NCI-H510A treated with DMSO at 0.1 percent for 48 hours (cell line): Measurements from ENCODE around the gene LIN7B.
A peak's percentile ranks its signal among the peaks of the same experiment; 100 is the strongest.

Experiments used
- DNase-seq: peaks from one replicate; lab custom pipeline; 2025; lab: John Stamatoyannopoulos, UW

The LIN7B gene

DNA sequence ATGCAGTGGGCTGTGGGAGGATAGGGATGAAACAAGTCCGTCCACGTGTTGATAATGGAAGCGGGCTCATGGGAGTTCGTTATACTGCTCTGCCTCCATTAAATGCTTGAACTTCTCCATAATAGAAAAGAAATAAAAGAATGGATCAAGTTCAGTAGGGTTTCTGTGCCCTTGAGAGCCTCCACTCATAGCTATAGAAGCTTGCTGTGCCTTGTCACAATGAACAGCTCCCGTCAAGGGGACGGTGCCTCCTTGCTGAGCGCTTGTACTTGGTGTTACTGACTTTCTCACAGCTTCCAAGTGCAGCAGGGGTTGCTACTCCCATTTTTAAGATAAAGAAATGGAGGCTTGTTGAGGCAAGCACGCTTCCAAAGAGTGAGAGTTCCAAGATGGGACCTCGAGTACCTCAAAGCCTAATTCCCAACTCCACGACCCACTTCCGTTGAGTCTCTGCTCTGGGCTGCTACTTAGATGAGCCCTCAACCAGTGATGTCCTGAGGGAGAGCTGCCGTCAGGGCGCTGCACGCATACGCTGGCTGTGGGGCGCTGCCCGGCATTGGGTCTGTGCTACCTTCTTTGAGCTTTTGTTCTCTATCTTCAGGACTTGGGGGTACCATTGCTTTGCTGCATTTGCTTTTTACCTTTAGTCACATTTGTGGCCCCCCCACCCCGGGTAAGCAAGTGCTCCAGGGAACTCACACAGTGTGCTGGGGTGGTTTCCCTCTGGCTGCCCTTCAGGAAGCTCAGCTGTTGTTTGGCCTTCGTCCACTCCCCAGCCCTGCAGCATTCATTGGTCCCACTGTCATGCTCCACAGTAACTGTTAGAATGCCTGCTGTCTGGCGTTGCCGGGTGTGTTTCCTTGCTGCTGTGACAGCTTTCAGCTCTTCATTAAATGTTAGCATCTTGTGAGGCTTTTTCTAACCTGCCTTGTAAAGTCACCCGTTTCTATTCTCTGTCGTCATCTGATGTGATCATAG lies 19.4 kb upstream of the LIN7B start:
- no peak for DNase-seq

DNA sequence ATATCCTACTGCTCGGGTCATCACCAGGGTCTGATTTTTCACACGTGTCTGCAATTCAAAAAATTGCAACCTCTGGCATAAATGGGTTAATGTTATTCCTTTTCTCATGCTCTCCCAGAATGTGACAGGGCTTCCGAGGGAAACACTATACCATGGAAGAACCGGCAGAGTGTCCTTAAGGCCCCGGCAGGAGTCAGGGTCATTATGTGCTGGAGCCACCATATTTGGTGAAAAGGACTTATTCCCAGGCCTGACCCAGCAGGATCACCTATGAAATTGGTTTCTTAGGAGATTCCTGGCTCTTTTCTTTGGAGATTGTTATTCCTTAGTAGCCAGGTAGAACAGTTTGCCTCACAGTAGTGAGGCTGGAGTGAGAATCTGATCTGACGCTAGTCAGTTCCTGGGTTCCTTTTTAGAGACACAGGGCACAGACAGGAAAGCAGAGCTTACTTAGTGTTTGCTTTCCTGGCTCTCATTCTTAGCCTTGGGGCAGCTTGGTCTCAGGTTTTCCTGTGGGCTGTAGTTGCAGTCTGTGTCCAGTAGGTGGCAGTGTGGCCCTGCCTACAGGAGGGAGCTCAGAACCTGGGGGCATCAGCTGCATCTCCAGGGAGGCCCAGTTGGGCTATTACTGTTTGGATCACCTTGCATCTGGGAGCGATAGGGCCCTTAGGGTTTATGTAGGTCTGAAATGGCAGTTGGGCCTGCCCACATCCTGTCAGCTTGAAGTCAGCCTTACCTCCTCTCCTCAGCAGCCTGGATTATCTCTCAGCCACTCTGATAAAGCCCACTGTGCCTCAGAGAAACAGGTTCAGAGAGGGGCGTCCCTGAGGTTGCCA lies 16.5 kb upstream of the LIN7B start:
- DNase-seq = peak; percentile 70

DNA sequence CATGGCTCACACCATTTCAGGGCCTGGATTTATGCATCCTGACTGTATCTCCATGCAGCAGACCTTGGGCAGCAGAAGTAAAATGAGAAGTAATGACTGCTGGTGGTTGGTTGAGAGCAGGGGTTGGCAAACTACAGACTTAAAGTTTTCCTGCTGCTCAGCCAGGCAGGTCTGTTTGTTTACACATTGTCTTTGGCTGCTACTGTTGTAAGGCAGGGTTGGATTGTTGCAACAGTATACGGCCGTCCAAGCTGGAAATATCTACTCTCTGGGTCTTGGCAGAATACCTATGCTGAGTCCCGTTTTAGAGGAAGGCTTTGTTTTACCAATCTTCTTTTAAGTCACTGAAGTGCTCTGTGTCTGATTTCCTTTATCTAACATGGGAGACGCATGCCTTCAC lies 15.4 kb upstream of the LIN7B start:
- no peak for DNase-seq

DNA sequence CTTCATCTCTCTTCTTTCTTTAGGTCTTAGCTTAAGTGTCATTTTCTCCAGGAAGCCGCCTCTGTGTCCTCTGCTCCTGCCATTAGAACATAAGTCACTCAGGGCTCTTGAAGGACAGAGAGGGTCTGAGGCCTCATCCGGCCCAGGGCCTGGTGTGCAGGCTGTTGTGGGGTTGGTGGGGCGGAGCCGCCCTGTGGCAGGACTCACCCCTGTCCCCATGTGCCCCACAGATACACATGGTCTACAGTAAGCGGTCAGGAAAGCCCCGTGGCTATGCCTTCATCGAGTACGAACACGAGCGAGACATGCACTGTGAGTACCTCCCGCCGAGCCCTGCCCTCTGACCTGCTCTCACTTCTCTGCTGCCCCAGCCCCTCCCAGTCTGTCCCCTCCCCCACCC lies 13.0 kb upstream of the LIN7B start:
- DNase-seq = no peak

DNA sequence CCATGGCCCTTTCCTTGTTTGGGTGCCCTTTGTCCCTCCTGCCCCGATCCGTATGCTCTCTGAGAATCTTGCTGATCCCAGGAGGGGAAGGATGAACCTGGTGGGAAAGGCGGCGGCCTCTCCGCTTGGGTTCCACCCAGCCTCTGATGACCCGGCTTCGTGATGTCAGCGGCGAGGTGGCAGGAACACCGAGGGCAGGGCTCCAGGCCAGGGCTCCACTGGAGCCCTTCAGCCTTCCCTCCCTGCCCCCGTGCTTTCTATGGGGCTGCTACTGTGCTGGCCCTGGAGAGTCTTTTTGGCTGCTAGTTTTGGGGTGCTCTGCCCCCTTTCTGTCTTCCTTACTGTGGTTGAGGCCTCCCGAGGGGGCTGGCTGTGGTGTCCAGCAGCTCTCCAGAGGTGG lies 11.9 kb upstream of the LIN7B start:
- DNase-seq = no peak

DNA sequence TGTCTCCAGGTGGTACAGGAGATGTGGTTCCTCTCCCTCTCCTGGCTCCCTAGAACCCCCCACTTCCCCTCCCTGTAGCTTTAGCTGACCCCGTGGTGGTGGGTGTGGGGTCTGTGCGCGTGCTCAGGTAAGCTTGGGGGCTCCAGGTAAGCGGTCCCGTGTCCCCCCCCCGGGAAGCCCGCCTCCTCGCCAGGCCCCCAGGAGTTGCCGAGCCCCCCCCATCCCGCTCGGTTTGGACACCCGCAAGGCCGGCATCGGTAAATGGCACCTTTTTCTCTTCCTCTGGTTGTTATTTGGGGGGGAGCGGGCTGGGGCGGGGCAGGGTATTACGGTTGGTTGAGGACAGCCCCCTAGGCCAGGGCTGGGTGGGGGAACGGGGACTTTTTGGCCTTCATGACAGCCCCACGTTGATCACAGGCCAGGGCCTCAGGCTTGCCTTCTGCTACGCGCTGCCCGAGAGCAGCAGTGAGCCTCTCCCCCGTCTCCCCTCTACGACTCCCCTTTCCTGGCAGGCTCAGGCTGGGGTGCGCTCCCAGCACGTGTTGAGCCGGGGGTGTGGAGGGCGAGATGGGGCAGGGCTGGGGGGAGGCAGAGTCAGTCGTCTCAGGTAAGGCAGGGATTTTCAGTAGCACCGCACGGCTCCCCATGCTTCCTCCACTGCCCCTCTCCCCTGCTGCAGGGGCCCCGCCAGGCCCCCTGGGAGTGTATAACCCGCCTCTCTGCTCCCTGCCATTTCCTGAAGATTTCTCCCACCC lies 10.7 kb upstream of the LIN7B start:
- no peak for DNase-seq

DNA sequence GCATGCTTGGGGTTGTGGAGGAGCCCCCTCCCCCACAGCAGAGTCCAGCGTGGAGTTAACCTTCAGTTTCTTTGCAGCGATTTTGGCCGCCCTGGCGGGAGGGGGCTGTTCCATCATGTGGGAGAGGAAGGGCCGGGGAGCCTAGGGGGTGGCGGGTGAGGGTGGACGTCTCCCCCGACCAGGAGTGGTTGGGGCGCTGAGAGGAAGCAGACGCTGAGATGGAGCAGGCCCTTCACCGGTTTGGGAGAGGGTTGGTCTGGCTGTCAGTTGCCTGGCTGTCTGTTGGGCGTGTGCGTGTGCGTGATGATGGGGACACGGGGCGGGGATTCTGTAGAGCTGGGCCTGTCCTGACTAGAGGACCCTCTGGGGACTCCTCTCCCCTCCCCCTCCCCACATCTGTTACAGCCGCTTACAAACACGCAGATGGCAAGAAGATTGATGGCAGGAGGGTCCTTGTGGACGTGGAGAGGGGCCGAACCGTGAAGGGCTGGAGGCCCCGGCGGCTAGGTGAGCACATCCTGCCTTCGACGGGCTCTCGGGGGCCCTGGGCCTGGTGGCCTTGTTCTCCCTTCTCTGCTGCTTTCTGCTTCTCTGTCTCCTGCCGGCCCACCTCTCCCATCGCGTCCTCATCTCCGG lies 9.8 kb upstream of the LIN7B start:
- DNase-seq = no peak

DNA sequence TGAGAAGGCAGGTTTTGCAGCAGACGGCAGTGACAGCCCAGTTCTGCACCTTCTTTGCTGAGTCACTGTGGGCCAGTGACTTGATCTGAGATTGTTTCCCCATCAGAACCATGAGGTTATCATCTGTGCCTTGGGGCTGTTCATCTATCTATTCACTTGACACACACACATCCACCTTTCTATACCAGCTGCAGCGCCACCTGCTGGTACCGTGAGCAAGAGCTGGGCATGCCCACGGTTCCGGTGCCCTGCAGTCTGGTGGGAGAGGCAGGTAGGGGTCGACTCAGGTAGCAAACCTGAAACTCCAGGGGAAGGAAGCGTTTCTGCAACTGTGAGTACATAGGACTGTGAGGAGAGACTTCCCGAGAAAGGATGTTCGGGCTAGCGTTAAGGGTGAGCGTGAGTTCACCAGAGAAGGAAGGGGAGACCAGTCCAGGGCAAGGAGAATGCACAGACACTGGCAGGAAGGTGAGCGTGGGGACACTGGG lies 7.5 kb upstream of the LIN7B start:
- peak; percentile 42 for DNase-seq

DNA sequence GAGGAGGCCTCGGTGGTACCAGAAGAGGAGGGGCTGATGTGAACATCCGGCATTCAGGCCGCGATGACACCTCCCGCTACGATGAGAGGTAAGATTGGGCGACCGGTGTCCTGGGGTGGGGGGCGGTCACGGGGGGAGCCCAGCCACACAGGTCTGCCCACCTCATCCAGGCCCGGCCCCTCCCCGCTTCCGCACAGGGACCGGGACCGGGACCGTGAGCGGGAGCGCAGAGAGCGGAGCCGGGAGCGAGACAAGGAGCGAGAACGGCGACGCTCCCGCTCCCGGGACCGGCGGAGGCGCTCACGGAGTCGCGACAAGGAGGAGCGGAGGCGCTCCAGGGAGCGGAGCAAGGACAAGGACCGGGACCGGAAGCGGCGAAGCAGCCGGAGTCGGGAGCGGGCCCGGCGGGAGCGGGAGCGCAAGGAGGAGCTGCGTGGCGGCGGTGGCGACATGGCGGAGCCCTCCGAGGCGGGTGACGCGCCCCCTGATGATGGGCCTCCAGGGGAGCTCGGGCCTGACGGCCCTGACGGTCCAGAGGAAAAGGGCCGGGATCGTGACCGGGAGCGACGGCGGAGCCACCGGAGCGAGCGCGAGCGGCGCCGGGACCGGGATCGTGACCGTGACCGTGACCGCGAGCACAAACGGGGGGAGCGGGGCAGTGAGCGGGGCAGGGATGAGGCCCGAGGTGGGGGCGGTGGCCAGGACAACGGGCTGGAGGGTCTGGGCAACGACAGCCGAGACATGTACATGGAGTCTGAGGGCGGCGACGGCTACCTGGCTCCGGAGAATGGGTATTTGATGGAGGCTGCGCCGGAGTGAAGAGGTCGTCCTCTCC lies 6.3 kb upstream of the LIN7B start:
- DNase-seq = no peak

DNA sequence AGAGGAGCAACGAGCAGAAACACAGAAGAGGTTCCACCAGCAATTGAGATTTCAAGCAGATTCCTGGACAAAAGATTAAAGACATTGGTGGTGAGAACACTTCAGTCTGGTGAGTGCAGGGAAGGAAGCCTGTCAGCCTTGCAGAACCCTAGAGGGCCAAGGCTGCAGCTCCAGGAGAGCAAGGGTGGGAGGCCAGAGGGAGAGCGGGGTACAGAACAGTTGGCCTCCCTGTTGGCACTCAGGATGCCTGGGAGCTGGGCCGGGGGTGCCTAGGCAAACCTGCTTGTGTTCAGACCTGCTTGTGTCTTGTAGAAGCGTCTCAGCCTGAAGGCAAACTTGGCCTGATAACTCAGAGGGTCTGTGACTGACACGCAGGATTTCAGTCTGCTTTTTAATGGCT lies 5.1 kb upstream of the LIN7B start:
- no peak for DNase-seq

DNA sequence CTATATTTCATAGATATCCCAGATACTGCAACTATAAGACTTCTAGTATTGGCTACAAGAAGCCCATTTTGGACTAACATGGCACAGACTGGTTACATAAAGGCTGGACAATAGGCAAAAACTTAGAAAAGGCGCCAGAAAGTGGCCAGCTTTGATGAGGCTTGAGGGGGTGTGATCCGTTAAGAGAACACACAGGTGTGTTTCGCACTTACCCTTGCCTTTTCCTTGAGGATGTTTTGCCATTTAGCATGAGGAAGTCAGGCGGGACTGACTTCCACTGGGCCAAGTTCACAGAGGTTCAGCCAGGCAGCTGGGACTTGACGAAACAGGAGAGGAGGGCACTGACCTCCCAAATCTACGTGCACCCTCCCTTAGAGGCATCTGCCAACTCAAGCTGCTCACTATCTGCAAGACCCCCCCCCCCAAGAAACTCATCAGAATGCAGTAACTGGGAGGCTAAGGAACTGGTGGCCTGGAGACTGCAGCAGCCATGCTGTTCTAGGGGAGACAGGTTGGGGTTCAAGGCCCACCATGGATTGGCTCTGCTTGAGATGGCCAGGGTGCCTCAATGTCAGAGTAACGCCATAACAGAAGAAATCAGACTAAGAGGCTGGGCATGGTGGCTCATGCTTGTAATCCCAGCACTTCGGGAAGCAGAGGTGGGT lies 4.5 kb upstream of the LIN7B start:
- DNase-seq = no peak

DNA sequence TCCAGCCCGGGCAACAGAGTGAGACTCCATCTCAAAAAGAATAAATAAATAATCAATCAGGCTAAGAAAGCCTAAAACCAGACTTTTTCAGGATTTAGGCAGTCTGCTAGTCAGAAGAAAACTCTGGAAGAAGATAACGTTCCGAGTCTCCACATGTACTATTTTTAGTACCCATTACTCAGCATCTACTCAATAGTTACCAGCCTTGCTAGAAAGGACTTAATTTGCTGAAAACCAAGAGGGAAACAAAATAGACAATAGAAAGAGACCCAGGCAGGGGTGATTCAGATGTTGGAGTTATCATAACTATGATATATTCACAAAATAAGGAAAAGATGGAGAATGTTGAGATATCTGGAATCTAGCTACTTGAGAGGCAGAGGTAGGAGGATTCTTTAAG lies 3.6 kb upstream of the LIN7B start:
- DNase-seq = no peak

DNA sequence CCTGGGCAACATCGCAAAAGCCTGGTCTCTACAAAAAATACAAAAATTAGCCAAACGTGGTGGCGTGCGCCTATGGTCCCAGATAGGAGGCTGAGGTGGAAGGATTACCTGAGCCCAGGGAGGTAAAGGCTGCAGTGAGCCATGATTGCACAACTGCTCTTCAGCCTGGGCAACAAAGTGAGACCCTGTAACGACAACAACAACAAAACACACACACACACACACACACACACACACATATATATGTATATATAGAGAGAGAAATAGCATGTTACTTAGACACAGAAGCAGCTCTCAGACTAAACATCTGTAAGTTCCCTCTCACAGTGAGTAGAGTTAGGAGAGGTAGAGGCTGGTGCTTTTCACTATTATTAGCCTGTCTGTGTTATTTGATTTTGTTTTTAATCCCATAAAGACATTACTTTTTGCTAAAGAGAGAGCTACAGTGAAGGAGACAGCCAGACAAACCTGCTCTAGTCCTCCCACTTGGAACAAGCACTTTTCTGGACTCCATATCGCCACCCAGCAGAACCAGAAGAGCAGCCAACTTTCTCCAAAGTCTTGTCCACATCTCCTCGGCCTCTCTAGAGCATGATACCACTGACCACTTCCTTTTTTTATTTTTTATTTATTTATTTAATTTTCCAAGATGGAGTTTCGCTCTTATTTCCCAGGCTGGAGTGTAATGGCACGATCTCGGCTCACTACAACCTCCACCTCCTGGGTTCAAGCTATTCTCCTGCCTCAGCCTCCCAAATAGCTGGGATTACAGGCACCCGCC lies 2.8 kb upstream of the LIN7B start:
- DNase-seq = no peak

DNA sequence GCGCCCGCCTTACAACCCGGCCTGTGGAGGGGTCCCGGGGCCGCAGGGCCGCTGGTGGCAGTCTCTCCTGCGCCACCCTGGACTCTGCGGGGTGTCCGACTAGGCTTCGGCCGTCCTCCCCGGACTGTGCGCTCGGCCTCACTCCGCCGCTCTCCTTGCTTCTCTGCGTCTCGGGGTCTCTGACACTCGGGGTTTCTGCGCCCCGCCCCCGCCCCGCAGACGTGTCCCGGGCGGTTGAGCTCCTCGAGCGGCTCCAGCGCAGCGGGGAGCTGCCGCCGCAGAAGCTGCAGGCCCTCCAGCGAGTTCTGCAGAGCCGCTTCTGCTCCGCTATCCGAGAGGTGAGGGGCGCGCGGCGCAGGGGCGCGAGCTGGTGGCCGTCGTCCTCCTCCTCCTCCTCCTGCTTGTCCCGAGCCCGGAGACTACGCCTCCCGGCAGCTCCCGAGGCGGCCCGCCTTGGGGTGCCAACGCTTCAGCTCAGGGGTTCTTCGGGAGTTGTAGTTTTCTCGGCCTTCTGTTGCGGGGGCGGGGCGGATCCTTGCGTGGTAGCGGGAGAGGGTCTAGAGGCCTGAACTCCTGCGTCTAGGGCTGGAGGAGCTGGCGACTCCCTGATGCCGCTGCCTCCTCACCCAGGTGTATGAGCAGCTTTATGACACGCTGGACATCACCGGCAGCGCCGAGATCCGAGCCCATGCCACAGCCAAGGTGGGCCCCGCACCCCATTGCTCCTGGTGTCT lies 627 bp downstream of the LIN7B start:
- DNase-seq = no peak

DNA sequence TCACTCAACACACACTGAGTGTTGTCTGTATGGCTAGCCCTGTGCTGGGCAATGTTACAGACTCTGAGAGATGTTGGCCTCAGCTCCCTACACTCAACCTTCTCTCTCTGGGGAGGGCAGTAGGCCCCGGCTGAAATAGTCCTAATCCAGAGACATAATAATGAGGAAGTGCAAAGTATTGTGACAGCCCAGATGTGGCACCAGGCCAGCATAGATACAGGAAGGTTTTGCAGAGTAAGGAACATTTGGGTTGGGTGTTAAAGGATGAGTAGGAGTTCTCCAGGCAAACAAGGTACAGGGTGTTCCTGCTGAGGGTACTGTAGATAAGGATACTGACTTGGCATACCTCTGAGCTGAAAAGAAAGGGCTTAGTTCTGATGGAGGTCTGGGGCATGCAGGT lies 2.4 kb downstream of the LIN7B start:
- DNase-seq = no peak

DNA sequence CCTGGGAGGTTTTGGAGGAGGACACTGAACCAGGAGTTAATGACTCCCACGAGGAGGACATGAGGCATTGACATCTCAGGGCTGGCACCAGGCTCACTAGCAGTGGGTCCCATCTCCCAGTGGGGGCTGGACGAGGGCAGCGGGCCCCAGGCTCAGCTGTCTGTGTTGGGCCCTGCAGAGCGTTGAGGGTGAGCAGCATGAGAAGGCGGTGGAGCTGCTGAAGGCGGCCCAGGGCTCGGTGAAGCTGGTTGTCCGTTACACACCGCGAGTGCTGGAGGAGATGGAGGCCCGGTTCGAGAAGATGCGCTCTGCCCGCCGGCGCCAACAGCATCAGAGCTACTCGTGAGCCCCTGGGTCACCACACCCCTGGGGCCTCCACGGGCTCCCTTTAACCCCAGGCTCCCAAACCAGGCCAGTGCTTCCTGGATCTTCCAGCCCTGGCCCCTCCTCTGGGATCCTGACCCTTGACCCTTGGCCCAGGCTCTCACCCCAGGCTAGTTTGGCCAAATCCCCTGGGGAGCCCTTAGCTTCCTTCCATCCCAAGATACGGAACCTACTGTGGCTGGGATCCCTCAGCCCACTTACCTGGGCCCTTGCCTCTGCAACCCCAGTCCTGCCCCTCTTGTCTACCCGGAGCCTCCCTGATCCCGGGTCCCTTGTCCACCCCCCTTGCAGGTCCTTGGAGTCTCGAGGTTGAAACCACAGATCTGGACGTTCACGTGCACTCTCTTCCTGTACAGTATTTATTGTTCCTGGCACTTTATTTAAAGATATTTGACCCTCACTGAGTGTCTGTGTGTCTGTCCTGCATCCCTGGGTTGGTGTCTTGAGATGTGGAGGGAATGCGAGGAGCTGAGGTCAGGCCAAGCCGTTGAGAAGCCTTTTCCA lies 3.8 kb downstream of the LIN7B start:
- no peak for DNase-seq

DNA sequence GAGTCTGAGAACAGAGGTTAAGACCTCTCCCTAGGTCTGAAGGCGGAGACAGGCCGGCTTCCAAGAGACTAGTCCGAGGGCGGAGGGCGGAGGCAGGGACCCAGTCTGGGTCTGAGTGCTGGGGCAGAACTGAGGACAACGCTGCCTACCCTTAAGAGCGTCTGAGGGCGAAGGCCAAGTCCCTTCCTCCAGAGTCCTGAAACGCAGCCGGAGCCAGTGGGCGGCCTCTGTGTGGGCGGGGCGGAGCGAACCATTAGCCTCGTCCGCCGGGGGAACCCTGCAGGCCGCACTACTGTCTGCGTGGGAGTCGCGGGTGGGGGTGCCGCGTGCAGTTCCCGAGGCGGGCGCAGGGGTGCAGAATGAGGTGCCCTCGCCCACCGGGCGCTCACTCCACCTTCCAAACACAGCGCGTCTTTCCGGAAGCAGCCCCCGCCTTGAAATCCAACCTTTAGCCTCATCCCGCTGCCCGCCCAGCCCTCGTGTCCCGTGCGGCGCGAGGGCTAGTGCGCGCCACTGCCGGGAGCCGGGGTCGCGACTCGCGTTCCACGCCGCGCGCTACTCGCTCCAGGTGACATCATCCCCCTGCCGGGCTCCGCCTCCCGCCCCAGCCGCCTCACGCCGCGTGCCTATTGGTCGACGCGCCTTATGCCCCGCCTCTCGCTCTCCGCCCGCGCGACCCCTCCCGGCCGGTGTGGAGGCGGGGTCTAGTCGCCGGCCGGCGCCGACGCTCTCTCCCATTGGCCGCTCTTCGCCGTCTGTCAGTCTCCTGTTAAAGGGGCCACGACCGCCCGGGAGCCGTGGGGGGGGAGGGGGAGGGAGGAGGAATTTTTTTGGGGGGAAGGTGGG lies 4.6 kb downstream of the LIN7B start, which contains the start of gene C19orf73:
Gene C19orf73 (minus strand): TSS at position 579 of the 846 bp plus-strand sequence. CDS start 121 bp downstream, at position 458.
- DNase-seq = peak; percentile 92
